Measurements from ENCODE around the gene TSGA10. TPM values are rescaled to one million over a fixed set of nuclear protein-coding genes. Genes with fewer than 3 reads are reported as not detected.

The TSGA10 gene
- total RNA-seq, 2 donors from 2014 or later = 7.9 to 8.6 TPM

DNA sequence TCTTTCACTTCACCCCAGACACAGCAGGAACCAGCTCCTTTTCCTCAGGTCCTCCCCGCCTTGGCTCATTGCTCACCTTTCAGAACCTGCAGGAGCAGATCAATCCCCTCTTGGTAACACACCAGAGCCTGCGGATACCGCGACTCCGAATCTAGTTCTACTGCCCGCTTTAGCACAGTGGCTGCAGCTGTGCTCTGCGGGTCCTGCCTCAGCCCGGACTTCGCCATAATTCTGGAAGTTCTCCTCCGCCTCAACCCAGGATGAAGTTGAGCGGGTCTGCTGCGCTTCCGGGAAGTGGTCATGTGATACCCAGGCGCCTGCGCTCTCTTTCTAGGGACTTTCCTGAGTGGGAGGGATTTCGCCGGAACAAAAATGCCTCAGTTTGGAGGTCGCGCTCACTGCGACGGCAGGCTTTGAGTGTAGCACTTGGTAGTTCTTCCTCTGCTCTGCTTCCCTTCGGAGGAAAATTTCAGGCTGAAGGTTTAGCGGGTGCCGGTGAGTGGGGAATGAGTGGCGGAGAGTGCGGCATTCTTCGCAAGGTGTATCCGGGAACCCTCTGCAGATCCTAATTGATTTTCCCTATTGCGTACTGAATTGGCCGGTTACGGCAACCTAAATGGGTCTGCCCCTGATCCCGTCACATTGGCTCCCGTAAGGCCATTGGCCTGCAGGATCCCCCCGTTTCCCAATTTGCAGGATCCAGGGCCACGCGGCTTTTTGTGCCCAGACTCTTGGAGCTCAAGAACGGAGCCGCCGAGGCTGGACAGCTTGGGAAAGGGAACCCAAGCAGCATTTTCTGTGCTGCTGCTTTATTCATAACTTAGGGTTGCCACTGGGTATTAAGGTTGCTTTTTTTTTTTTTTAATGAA lies 26.2 kb upstream of the TSGA10 start, which contains the start of the genes MITD1 and MRPL30:
Gene MITD1 (minus strand): TSS at position 304 of the 869 bp plus-strand sequence. CDS start 77 bp downstream, at position 227.
Gene MRPL30 (plus strand): TSS at position 430 of the 869 bp plus-strand sequence. CDS start 5,020 bp downstream, outside the sequence.
- ATAC-seq = peak; percentile 97 to 98
- Mint-ChIP-seq H3K4me3 (peak within 1 kb of the TSS; percentile 98), H3K27ac (peak within 1 kb of the TSS; percentile 86 to 98), H3K36me3 (peaks cover 5% of the 10 kb centered on the region), H3K9me3 (no peaks in the 10 kb centered on the region), H3K4me1 (ENCODE audit: low read depth in 2 of 2) (peaks cover 32 to 41% of the 10 kb centered on the region in 2 donors), H3K27me3 (no peaks in the 10 kb centered on the region)
- DNase-seq (ENCODE audit: low spot score) = peak; percentile 91

DNA sequence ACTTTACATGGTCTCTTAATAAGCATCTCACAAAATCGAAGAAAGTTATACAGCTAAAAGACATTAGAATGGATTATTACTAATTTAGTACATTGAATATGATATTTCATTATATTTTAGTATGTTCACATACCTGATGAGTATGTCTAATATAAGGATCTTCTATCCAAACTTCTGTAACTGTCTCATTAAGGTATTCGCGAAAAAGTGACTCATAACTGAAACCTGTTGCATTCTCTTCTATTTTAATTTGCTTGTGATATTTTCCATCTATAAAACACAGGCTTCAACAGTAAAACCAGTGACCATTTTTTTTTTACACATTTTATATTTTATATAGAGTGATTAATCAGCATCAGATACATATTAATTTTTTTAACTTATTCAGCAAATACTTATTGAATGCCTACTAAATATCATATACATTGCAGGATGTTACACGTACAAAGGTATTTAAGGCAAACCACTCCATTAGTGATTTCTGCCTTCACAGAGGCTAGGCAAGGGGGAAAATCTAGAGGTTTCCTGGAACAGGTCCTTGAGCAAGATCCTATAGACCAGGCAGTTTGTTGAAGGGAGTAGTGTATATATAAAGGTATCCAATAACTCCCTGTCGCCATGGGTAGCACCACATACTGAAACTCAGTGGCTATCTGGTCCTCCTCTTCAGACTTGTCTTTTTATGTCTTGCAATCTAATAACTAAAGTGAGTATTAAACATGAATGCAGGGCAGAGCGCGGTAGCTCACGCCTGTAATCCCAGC lies 16.8 kb upstream of the TSGA10 start:
- Mint-ChIP-seq H3K27ac (no peak overlapping the region), H3K27me3 (no peaks in the 10 kb centered on the region), H3K36me3 (peaks cover 18% of the 10 kb centered on the region), H3K4me3 (no peak overlapping the region), H3K4me1 (ENCODE audit: low read depth in 2 of 2) (peaks cover 15 to 17% of the 10 kb centered on the region in 2 donors), H3K9me3 (no peaks in the 10 kb centered on the region)
- ATAC-seq = no peak
- no peak for DNase-seq (ENCODE audit: low spot score)

DNA sequence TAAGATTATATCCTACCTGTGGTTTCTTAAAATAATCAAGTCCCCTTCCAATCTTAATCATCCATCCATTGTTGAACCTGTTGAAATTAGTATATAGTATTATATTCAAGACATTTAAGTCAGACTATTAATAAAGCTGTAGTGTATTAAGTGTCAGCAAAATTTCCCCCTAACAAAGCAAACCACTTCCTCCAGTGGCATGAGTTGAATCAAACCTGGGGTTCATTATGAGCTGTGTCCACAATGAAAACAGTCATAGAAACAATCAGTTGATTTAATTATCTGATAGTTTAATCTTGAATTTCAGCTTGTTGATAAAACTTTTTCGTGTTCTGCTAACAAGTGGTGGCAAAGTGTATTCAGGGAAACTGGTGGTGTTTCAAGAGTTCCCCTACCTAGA lies 14.8 kb upstream of the TSGA10 start:
- no peak for ATAC-seq
- no peaks in the 10 kb centered on the region for H3K9me3 Mint-ChIP-seq
- peaks cover 5 to 6% of the 10 kb centered on the region in 2 donors for H3K4me1 Mint-ChIP-seq (ENCODE audit: low read depth in 2 of 2)
- peak overlapping the region in 1 of 2 donors; percentile 53 for H3K27ac Mint-ChIP-seq
- no peak for DNase-seq (ENCODE audit: low spot score)
- peaks cover 25% of the 10 kb centered on the region for H3K36me3 Mint-ChIP-seq
- H3K4me3 Mint-ChIP-seq = no peak overlapping the region
- no peaks in the 10 kb centered on the region for H3K27me3 Mint-ChIP-seq

DNA sequence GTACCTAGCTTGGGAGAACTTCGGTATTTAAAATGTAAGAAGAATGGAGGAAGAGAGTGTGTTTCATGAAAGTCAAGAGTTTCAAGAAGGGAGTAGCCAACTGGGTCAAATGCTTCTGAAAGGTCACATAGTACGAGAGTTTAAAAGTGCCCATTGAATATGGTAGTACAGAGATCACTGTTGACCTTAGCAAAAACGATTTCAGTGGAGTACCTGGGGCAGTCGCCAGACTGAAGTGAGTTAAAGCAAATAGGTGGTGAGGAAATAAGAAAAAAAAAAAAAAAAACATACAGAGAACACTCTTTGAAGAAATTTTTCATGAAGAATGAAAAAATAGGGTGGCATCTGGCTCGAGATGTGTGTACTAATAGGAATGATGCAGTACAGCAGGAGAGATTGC lies 11.5 kb upstream of the TSGA10 start:
- DNase-seq (ENCODE audit: low spot score) (no peak), ATAC-seq (no peak)
- Mint-ChIP-seq H3K36me3 (peaks cover 13% of the 10 kb centered on the region), H3K9me3 (no peaks in the 10 kb centered on the region), H3K27ac (peak overlapping the region; percentile 8 to 80), H3K4me3 (no peak overlapping the region), H3K4me1 (ENCODE audit: low read depth in 2 of 2) (peaks cover 0 to 2% of the 10 kb centered on the region in 2 donors), H3K27me3 (no peaks in the 10 kb centered on the region)

DNA sequence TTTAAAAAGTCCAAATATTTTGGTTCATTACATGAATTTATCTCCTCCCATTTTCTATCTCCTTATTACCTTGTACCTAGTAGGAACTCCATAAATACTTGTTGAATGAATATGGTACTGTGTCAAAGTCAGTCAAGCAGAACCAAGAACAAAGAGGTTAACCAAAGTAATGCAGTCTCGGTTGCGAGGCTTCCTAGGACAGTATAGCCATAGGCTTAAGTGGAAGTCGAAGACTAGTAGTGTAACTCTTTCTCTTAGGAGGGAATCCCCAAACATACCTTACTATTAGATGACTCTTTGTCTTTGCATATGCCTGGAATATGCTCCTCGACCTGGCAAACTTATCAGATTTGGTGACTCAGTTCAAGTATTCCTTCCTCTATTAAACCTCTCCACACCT lies 4.9 kb upstream of the TSGA10 start:
- DNase-seq (ENCODE audit: low spot score) (no peak), ATAC-seq (no peak)
- H3K4me3 Mint-ChIP-seq = no peak overlapping the region
- H3K27ac Mint-ChIP-seq = peak overlapping the region in 1 of 2 donors; percentile 2
- no peaks in the 10 kb centered on the region for H3K9me3 Mint-ChIP-seq
- H3K36me3 Mint-ChIP-seq = peaks cover 6% of the 10 kb centered on the region
- H3K4me1 Mint-ChIP-seq (ENCODE audit: low read depth in 2 of 2) = peaks cover 23 to 24% of the 10 kb centered on the region in 2 donors
- H3K27me3 Mint-ChIP-seq = no peaks in the 10 kb centered on the region

DNA sequence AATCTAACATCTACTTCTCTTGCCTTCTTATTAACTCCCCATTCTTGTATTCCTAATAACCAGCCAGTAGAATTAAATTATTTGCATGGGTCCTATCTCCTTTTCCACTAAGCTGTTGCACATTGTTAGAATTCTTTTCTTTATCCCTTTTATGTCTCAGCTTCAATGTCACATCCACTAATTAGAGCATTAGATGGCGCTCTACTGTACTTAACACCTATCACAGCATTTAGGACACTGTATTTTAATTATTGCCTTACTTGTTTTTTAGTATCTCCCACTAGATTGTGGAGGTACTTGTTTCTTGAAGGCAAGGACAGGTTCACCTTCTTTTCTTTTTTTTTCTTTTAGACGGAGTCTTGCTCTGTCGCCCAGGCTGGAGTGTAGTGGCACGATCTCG lies 3.9 kb upstream of the TSGA10 start:
- H3K27ac Mint-ChIP-seq = no peak overlapping the region

DNA sequence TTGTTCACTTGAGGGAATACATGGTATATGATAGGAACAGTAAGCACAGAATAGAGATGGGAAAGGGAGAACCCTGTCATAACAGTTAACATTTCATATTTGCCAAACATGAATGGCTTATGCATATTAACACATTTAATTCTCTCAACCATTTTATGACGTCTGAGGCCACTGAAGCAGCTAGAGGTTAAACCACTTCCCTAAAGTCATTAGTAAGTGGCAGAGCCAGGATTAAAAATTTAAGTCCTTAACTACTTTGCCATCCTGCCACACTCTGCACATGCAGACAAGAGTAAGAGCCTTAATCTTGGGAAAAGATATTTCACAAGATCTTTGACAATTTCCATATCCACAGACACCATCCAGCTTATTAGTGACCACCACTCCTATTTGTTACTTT lies 2.1 kb upstream of the TSGA10 start:
- H3K27me3 Mint-ChIP-seq = no peaks in the 10 kb centered on the region
- ATAC-seq = no peak
- DNase-seq (ENCODE audit: low spot score) = no peak
- peak overlapping the region in 1 of 2 donors; percentile 86 for H3K27ac Mint-ChIP-seq
- peaks cover 29 to 30% of the 10 kb centered on the region in 2 donors for H3K4me1 Mint-ChIP-seq (ENCODE audit: low read depth in 2 of 2)
- no peak overlapping the region for H3K4me3 Mint-ChIP-seq
- no peaks in the 10 kb centered on the region for H3K9me3 Mint-ChIP-seq
- peaks cover 6% of the 10 kb centered on the region for H3K36me3 Mint-ChIP-seq

More for the DNA sequence above, 3.9 kb upstream of the TSGA10 start:
- no peaks in the 10 kb centered on the region for H3K9me3 Mint-ChIP-seq
- no peak overlapping the region for H3K4me3 Mint-ChIP-seq
- peaks cover 6% of the 10 kb centered on the region for H3K36me3 Mint-ChIP-seq
- H3K27me3 Mint-ChIP-seq = no peaks in the 10 kb centered on the region
- ATAC-seq (no peak), DNase-seq (ENCODE audit: low spot score) (no peak)
- peaks cover 29 to 30% of the 10 kb centered on the region in 2 donors for H3K4me1 Mint-ChIP-seq (ENCODE audit: low read depth in 2 of 2)

DNA sequence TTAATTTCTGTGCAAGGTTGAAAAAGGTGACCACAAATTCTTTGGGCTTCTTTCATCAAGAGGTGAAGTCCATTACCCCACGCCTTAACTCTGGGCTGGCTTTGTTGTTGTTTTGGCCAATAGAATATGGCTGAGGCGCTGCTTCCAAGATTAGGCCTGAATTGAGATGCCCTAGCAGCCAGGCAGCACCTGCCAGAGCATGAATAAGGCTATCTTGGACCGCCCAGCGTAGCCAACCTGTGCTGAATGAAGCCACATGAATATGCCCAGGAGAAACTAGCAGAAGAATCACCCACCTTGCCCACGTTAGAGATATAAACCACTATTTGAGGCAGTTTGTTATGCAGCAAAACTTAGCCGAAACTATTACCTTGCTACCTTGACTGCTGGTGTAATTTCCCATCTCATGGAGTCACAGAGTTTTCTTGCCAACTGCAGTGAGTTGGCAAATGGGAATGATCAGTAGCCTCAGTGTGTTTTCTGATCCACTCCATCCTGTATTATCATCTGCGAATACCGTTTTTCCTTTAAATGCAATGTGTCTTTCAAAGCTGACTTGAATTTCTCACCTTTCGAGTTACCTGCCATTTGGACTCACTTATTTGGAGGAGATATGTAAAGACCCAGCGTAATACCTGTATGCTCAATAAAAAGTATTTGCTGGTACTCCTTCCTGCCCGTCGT lies 679 bp downstream of the TSGA10 start:
- peaks cover 6% of the 10 kb centered on the region for H3K36me3 Mint-ChIP-seq
- H3K4me1 Mint-ChIP-seq (ENCODE audit: low read depth in 2 of 2) = peaks cover 29% of the 10 kb centered on the region in 2 donors
- H3K27me3 Mint-ChIP-seq = no peaks in the 10 kb centered on the region
- ATAC-seq = no peak
- H3K27ac Mint-ChIP-seq = peak overlapping the region in 1 of 2 donors; percentile 86
- no peak for DNase-seq (ENCODE audit: low spot score)
- no peak overlapping the region for H3K4me3 Mint-ChIP-seq
- no peaks in the 10 kb centered on the region for H3K9me3 Mint-ChIP-seq

DNA sequence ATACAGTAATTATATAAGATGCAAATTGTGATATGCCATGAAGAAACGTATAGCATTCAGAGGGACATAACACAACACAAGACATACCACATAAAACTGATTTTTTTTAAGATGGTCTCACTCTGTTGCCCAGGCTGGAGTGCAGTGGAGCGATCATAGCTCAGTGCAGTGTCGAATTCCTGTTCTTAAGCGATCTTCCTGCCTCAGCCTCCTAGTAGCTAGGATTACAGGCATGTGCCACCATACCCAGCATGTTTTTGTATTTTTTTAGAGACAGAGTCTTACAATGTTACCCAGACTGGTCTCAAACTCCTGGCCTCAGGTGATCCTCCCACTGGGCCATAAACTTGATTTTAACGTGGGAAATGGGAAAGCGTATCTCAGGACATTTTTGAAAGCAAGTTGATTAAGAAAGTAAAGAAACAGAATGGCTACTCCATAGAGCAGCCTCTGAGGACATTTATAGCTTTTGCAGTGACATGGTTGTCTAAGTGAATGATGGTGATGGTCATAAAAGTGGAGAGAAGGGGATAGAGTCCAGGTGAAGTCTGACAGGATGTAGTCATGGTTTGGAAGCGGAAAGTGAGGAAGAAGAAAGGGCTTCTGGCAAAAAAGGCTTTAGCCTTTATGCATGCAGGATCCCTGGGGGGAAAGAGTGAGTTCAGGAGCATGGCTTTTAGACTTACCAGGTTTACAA lies 2.4 kb downstream of the TSGA10 start:
- no peaks in the 10 kb centered on the region for H3K27me3 Mint-ChIP-seq

DNA sequence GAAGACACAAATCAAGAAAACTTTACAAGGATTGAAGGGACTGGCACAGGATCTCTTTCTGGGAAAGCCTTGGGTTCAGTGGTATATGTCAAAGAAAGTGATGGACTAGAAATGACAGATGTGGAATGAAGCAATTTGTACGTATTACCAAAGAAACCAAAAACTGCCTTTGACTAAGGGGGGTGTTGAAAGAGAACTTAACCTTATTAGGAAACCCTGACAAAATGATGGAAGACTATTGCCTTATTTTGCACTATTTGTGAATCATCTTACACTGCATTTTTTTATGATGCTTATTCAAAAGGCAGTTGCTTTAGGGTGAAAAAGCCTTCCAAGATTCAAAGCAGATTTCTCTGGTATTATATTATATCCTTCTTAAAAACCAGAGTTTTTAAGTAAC lies 4.0 kb downstream of the TSGA10 start:
- H3K36me3 Mint-ChIP-seq = no peaks in the 10 kb centered on the region
- H3K27ac Mint-ChIP-seq = no peak overlapping the region
- ATAC-seq = no peak
- H3K4me3 Mint-ChIP-seq = no peak overlapping the region
- peaks cover 15% of the 10 kb centered on the region in 2 donors for H3K4me1 Mint-ChIP-seq (ENCODE audit: low read depth in 2 of 2)
- no peaks in the 10 kb centered on the region for H3K27me3 Mint-ChIP-seq
- no peak for DNase-seq (ENCODE audit: low spot score)
- no peaks in the 10 kb centered on the region for H3K9me3 Mint-ChIP-seq

More for the DNA sequence above, 2.4 kb downstream of the TSGA10 start:
- Mint-ChIP-seq H3K4me1 (ENCODE audit: low read depth in 2 of 2) (peaks cover 23 to 24% of the 10 kb centered on the region in 2 donors), H3K4me3 (no peak overlapping the region), H3K9me3 (no peaks in the 10 kb centered on the region), H3K36me3 (peaks cover 3% of the 10 kb centered on the region), H3K27ac (no peak overlapping the region)
- ATAC-seq = no peak
- DNase-seq (ENCODE audit: low spot score) = no peak

DNA sequence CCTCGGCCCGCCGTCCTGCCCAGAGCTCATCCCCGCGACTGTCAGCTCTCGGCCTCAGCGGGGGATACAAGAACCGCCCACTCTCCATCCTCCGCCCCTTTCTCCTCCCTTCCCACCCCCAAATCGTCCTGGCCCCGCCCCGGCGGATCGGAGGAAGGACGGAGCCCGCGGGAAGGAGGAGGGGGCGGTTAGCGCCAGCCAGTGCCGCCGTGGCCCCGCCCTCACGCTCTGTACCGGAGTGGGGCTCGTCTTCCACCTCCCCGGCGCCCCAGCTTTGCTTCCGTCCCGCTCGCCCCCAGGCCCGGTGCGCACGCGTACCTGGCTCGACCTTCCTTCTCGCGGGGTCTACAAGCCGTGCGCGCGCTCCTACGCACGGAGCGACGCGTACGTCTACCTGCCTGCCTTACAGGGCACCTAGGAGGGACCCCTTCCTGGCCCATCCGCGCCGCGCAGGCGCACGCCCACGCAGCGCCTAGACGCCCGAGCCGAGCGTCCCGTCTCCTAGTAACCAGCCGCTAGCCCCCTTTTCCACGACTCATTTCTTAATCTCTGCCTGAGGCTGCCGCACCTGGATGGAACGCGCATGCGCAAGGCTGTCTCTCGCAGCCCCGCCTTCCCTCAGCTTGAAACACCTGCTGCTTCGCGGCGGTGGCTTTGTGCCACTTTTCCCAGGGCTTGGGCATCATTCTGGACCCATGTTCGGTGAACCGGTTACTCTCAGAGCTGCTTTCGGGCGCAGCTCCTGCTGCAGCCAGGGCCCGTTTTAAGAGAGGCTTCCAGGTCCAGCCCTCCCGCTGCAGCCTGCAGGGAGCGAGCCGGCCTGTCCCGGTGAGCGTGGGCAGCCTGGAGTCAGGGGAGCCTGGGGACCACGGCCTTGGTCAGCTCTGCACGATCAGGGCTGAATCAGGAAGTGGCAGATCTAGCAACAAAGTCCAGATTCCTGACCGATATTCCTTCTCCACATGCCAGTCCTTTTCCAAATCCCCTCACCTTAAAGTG lies 13.3 kb downstream of the TSGA10 start, which contains the start of gene C2orf15:
Gene C2orf15 (plus strand): TSS at position 598 of the 999 bp plus-strand sequence. CDS start 8,852 bp downstream, outside the sequence.
- no peaks in the 10 kb centered on the region for H3K27me3 Mint-ChIP-seq
- no peaks in the 10 kb centered on the region for H3K36me3 Mint-ChIP-seq
- peak; percentile 96 for DNase-seq (ENCODE audit: low spot score)

DNA sequence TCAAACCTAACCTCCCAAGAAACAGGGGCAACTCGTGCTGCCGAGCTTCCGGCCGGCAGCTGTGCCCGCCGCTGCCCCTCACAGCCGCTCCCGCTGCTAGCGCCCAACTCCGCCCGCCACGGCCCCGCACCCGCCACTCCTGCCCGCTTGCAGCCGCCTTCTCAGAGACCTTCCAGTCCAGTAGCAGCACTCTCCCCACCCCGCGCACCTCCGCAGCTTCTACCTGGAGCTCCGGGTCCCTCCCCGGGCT lies 14.0 kb downstream of the TSGA10 start:
- Mint-ChIP-seq H3K4me3 (peak overlapping the region; percentile 99), H3K27ac (peak overlapping the region; percentile 85 to 90), H3K27me3 (no peaks in the 10 kb centered on the region), H3K4me1 (ENCODE audit: low read depth in 2 of 2) (peaks cover 12 to 18% of the 10 kb centered on the region in 2 donors), H3K9me3 (no peaks in the 10 kb centered on the region), H3K36me3 (no peaks in the 10 kb centered on the region)
- DNase-seq (ENCODE audit: low spot score) = no peak
- peak; percentile 67 to 70 for ATAC-seq

More for the DNA sequence above, 13.3 kb downstream of the TSGA10 start, which contains the start of gene C2orf15:
- Mint-ChIP-seq H3K9me3 (no peaks in the 10 kb centered on the region), H3K4me1 (ENCODE audit: low read depth in 2 of 2) (peaks cover 12 to 18% of the 10 kb centered on the region in 2 donors), H3K4me3 (peak within 1 kb of the TSS; percentile 99), H3K27ac (peak within 1 kb of the TSS; percentile 85 to 90)
- ATAC-seq = peak; percentile 97 to 98

Data from natural killer cell treated with Interleukin-12 subunit alpha and Interleukin-12 subunit beta and Interleukin-15 and Interleukin-18, amount 100 ng/mL, for 72 hours (primary cell).